Chondrocyte (in vitro differentiated cells): ENCODE data around the gene MRGPRD. TPM values are rescaled to one million over a fixed set of nuclear protein-coding genes. Genes with fewer than 3 reads are reported as not detected.

Source experiments
- DNase-seq: peaks from one replicate; pipeline ENCODE4 v3.0.0; 2021; ENCODE audit warnings: mixed read lengths, low spot score
- H3K27ac Mint-ChIP-seq: one replicate; pipeline ENCODE4 v1.8.0; 2021; ENCODE audit warnings: mild to moderate bottlenecking, moderate library complexity, mixed read lengths; ENCODE audit not compliant: unreplicated experiment
- H3K27me3 Mint-ChIP-seq: 2 replicates; pipeline ENCODE4 v1.8.0; 2021; ENCODE audit warnings: low read depth, mixed read lengths
- H3K36me3 Mint-ChIP-seq: 2 replicates; pipeline ENCODE4 v1.8.0; 2021; ENCODE audit warnings: low read depth, mixed read lengths
- H3K4me1 Mint-ChIP-seq: 2 replicates; pipeline ENCODE4 v1.8.0; 2021; ENCODE audit warnings: low read depth, mild to moderate bottlenecking, mixed read lengths
- H3K4me3 Mint-ChIP-seq: one replicate; pipeline ENCODE4 v1.8.0; 2021; ENCODE audit warnings: mild to moderate bottlenecking, moderate library complexity, mixed read lengths; ENCODE audit not compliant: unreplicated experiment
- H3K9me3 Mint-ChIP-seq: 2 replicates; pipeline ENCODE4 v1.8.0; 2021; ENCODE audit warnings: low read depth, mixed read lengths
- CTCF ChIP-seq: fragments of 200-600 bp; sonication (generic); IDR thresholded peaks from 2 replicates; pipeline ENCODE4 v1.5.0; 2021; ENCODE audit warnings: antibody characterized with exemption, mild to moderate bottlenecking, moderate library complexity
- total RNA-seq: library from RNA; stranded (reverse); gene quantifications from 3 replicates; pipeline ENCODE4 v1.2.1, GENCODE V29; 2021

The MRGPRD gene
- total RNA-seq, 1 donor from 2014 or later, result not detected

DNA sequence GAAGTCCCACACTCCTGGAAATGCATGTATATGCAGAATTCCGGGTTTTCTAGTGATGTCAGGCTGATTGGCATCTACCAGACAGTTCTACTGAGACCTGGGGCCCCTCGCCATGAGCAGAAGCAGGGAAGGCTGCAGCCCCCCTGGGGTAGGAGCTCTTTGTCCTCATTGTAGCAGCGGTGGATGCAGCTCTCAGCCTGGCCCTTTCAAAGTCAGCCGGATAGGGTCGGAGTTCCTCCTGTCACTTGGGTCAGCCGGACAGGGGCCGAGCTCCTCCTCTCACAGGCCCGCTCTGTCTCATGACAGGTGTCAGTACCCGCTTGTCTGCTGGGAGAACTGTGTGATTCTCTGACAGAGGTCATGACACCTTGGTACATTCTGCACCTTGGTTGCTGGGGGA, 30.0 kb downstream of the MRGPRD start:
- no peaks in the 10 kb centered on the region for H3K27me3 Mint-ChIP-seq
- no peak for DNase-seq
- no peak for TF ChIP-seq CTCF
- no peaks in the 10 kb centered on the region for H3K36me3 Mint-ChIP-seq
- no peak overlapping the region for H3K4me3 Mint-ChIP-seq
- peaks cover 18% of the 10 kb centered on the region for H3K4me1 Mint-ChIP-seq
- H3K27ac Mint-ChIP-seq, result no peak overlapping the region
- no peaks in the 10 kb centered on the region for H3K9me3 Mint-ChIP-seq

DNA sequence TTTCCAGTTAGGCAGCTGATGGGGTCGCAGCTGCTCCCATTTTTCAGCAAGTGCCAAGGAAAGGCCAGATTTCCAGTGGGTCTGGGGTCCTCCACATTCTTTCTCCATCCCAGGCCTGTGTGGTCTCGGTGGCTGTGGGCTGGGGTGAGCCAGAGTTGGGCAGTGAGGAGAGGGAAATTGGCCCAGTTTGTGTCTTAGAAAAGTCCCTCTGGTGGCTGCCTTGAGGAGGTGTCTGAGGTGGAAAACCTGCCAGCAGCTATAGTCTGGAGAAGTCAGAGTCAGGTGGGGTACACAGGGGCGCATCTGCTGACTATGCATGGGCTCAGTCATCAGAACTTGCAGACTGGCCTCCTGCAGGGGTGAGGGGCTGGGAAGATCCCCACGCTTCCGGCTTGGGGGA, 30.5 kb downstream of the MRGPRD start:
- H3K4me1 Mint-ChIP-seq, result peaks cover 22% of the 10 kb centered on the region
- no peak for DNase-seq
- no peak overlapping the region for H3K4me3 Mint-ChIP-seq
- no peaks in the 10 kb centered on the region for H3K36me3 Mint-ChIP-seq
- H3K27ac Mint-ChIP-seq, result no peak overlapping the region
- no peaks in the 10 kb centered on the region for H3K9me3 Mint-ChIP-seq
- no peaks in the 10 kb centered on the region for H3K27me3 Mint-ChIP-seq
- peak; percentile 73 for TF ChIP-seq CTCF

DNA sequence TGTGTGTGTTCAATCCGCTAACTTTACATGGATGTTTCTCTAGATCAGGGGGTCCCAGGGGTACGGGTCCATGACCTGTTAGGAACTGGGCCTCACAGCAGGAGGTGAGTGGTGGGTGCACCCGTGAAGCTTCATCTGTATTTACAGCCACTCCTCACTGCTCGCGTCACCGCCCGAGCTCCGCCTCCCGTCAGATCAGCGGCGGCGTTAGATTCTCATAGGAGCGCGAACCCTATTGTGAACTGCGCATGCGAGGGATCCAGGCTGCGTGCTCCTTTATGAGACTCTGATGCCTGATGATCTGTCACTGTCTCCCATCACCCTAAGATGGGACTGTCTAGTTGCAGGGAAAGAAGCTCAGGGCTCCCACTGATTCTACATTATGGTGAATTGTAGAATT, 31.9 kb downstream of the MRGPRD start:
- H3K9me3 Mint-ChIP-seq, result no peaks in the 10 kb centered on the region
- H3K4me3 Mint-ChIP-seq, result no peak overlapping the region
- no peaks in the 10 kb centered on the region for H3K36me3 Mint-ChIP-seq
- no peak for TF ChIP-seq CTCF
- no peaks in the 10 kb centered on the region for H3K27me3 Mint-ChIP-seq
- H3K4me1 Mint-ChIP-seq, result peaks cover 18% of the 10 kb centered on the region
- no peak for DNase-seq
- no peak overlapping the region for H3K27ac Mint-ChIP-seq

GRCh38 chr11:68948496-68948895, 32.3 kb downstream of the MRGPRD start:
- no peak for TF ChIP-seq CTCF
- no peak overlapping the region for H3K4me3 Mint-ChIP-seq
- DNase-seq, result no peak
- H3K9me3 Mint-ChIP-seq, result no peaks in the 10 kb centered on the region
- no peak overlapping the region for H3K27ac Mint-ChIP-seq
- no peaks in the 10 kb centered on the region for H3K27me3 Mint-ChIP-seq
- peaks cover 19% of the 10 kb centered on the region for H3K4me1 Mint-ChIP-seq
- no peaks in the 10 kb centered on the region for H3K36me3 Mint-ChIP-seq

DNA sequence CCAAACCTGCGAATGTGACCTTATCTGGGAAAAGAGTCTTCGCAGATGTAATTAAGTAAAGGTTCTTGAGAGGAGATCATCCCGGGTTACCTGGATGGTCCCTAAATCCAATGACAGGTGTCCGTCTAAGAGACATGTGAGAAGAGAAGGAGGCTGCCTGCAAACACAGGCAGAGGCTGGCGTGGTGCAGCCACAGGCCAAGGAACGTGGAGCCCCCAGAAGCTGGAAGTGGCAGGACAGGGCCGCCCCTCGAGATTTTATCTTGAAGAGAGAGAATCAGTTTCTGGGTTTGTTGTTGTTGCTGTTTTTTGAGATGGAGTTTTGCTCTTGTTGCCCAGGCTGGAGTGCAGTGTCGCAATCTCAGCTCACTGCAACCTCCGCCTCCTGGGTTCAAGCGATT, 33.6 kb downstream of the MRGPRD start:
- no peak for DNase-seq
- peak overlapping the region; percentile 96 for H3K27ac Mint-ChIP-seq
- H3K4me3 Mint-ChIP-seq, result no peak overlapping the region
- peaks cover 32% of the 10 kb centered on the region for H3K4me1 Mint-ChIP-seq
- no peaks in the 10 kb centered on the region for H3K36me3 Mint-ChIP-seq
- TF ChIP-seq CTCF, result no peak
- no peaks in the 10 kb centered on the region for H3K27me3 Mint-ChIP-seq
- H3K9me3 Mint-ChIP-seq, result no peaks in the 10 kb centered on the region
